Keratinocyte (primary cell): Measurements from ENCODE around the gene YWHAE. TPM values are rescaled to one million over a fixed set of nuclear protein-coding genes. Genes with fewer than 3 reads are reported as not detected.

ENCODE experiments used
- DNase-seq: peaks from one replicate; pipeline ENCODE4 v3.0.0-alpha.2; 2011; ENCODE audit warnings: low read depth, missing footprints, low spot score
- FAIRE-seq: peaks from 2 replicates; lab custom pipeline; 2011; peaks lifted over from hg19 to GRCh38; lab: Jason Lieb, UNC
- H2AFZ ChIP-seq: 2 replicates; pipeline ENCODE4 v1.6.0; 2012; ENCODE audit warnings: low read length, control low read depth, inconsistent platforms; ENCODE audit not compliant: control insufficient read depth
- H3K27ac ChIP-seq: 2 replicates; pipeline ENCODE4 v1.5.1; 2011; ENCODE audit warnings: low read length; ENCODE audit not compliant: control insufficient read depth, insufficient read depth
- H3K27me3 ChIP-seq: 3 replicates; pipeline ENCODE4 v1.6.0; 2011; ENCODE audit warnings: low read length; ENCODE audit not compliant: control insufficient read depth, insufficient read depth; ENCODE audit errors: extremely low read depth
- H3K36me3 ChIP-seq, 2 experiments: 2 replicates in 1 of 2; 3 replicates in 1 of 2; pipeline ENCODE4 v1.5.1; 2011; ENCODE audit warnings: low read length in 2 of 2, mild to moderate bottlenecking in 1 of 2; ENCODE audit not compliant: control insufficient read depth in 2 of 2, insufficient read depth in 2 of 2; ENCODE audit errors: extremely low read depth in 1 of 2
- H3K4me1 ChIP-seq: 3 replicates; pipeline ENCODE4 v1.5.1; 2011; ENCODE audit warnings: low read length; ENCODE audit not compliant: control insufficient read depth, insufficient read depth; ENCODE audit errors: extremely low read depth
- H3K4me2 ChIP-seq: 3 replicates; pipeline ENCODE4 v1.6.0; 2011; ENCODE audit warnings: low read depth, low read length; ENCODE audit not compliant: control insufficient read depth, insufficient read depth; ENCODE audit errors: extremely low read depth
- H3K4me3 ChIP-seq, 3 experiments: fragments of 200-600 bp in 1 of 3; sonication (generic) in 1 of 3; 2 replicates in 2 of 3; 3 replicates in 1 of 3; pipeline ENCODE4 v1.5.1; 2011 to 2016; ENCODE audit warnings: low read length in 3 of 3, mild to moderate bottlenecking in 3 of 3, control low read depth in 2 of 3, inconsistent platforms in 1 of 3, low read depth in 1 of 3, mixed read lengths in 1 of 3, mixed run types in 1 of 3, moderate library complexity in 1 of 3; ENCODE audit not compliant: control insufficient read depth in 2 of 3, insufficient read depth in 2 of 3; ENCODE audit errors: extremely low read depth in 1 of 3
- H3K79me2 ChIP-seq: 2 replicates; pipeline ENCODE4 v1.6.0; 2012; ENCODE audit warnings: low read length; ENCODE audit not compliant: control insufficient read depth, insufficient read depth
- H3K9ac ChIP-seq: 3 replicates; pipeline ENCODE4 v1.6.0; 2011; ENCODE audit warnings: low read length; ENCODE audit not compliant: control insufficient read depth, insufficient read depth; ENCODE audit errors: extremely low read depth
- H3K9me1 ChIP-seq: 3 replicates; pipeline ENCODE4 v1.6.0; 2011; ENCODE audit warnings: low read length; ENCODE audit not compliant: control insufficient read depth, insufficient read depth; ENCODE audit errors: extremely low read depth
- H3K9me3 ChIP-seq: 2 replicates; pipeline ENCODE4 v1.5.1; 2012; ENCODE audit warnings: low read depth, low read length; ENCODE audit not compliant: control insufficient read depth
- H4K20me1 ChIP-seq: 3 replicates; pipeline ENCODE4 v1.6.0; 2011; ENCODE audit warnings: low read length; ENCODE audit not compliant: control insufficient read depth, insufficient read depth; ENCODE audit errors: extremely low read depth
- EZH2 ChIP-seq: IDR thresholded peaks from one replicate; pipeline ENCODE4 v1.6.1; 2012; ENCODE audit warnings: inconsistent platforms, mild to moderate bottlenecking, low read length, moderate library complexity
- dilution Hi-C: fragments of 300-500 bp; cut with MboI; formaldehyde crosslinking; loops from one replicate; pipeline ENCODE4 v1.7.0; 2020; ENCODE audit warnings: low sequenced_read_pairs; ENCODE audit not compliant: extremely low pct_ligation_motif_present
- polyA plus RNA-seq, 5 experiments: library from polyadenylated mRNA; depleted of rRNA in 3 of 5; stranded (reverse) in 3 of 5; stranded (forward) in 1 of 5; unstranded in 1 of 5; fragments of >200 nt; gene quantifications; 1 replicate in 1 of 5; 2 replicates in 3 of 5; 3 replicates in 1 of 5; pipeline versions ENCODE4 v1.2.1 to v1.2.3, GENCODE V29; 2011 to 2012; ENCODE audit warnings: missing spikeins in 2 of 5, low read depth in 1 of 5, low replicate concordance in 1 of 5
- TF ChIP-seq, protein P1 (sequence below), 3 experiments: IDR thresholded peaks in 1 of 3; conservative IDR thresholded peaks in 1 of 3; optimal IDR thresholded peaks in 1 of 3; 2 replicates in 2 of 3; 3 replicates in 1 of 3; pipeline versions ENCODE3 to v1.5.1; 2011; ENCODE audit warnings: low read length in 3 of 3, mild to moderate bottlenecking in 3 of 3, moderate library complexity in 2 of 3, control low read depth in 1 of 3, inconsistent platforms in 1 of 3; ENCODE audit not compliant: insufficient read depth in 2 of 3; ENCODE audit errors: extremely low read depth in 1 of 3

YWHAE gene
- polyA plus RNA-seq, 1 donor (not counting 4 experiments of a cell fraction or from before 2014, with no cell fraction given) = 739 TPM

DNA sequence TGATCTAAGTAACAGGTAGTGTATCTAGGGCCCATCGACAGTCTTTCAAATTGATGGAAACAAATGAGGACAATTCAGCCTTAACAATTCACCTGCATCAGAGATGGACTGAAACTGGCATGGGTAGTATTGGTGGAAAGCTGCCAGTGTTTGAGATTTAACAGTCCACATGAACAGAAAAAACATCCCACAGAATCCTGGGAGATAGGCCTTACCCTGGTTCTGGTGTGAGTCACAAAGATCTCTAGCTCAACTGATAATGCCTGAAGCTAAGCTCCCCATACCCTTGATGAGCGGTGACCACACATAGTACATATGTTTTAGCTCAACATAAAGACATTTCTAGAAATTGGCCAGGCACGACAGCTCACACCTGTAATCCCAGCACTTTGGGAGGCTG, 34.1 kb upstream of the YWHAE start:
- peaks cover 27 to 29% of the 10 kb centered on the region in 2 experiments for H3K36me3 ChIP-seq
- H3K9me1 ChIP-seq = no peaks in the 10 kb centered on the region
- no peak overlapping the region for H3K27ac ChIP-seq
- no peak for TF ChIP-seq EZH2
- TF ChIP-seq, protein P1, sequence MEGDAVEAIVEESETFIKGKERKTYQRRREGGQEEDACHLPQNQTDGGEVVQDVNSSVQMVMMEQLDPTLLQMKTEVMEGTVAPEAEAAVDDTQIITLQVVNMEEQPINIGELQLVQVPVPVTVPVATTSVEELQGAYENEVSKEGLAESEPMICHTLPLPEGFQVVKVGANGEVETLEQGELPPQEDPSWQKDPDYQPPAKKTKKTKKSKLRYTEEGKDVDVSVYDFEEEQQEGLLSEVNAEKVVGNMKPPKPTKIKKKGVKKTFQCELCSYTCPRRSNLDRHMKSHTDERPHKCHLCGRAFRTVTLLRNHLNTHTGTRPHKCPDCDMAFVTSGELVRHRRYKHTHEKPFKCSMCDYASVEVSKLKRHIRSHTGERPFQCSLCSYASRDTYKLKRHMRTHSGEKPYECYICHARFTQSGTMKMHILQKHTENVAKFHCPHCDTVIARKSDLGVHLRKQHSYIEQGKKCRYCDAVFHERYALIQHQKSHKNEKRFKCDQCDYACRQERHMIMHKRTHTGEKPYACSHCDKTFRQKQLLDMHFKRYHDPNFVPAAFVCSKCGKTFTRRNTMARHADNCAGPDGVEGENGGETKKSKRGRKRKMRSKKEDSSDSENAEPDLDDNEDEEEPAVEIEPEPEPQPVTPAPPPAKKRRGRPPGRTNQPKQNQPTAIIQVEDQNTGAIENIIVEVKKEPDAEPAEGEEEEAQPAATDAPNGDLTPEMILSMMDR (optimal IDR thresholded peaks at IDR 0.05 in 1 of 3, IDR thresholded peaks at IDR 0.05 in 1 of 3, conservative IDR thresholded peaks at IDR 0.05 in 1 of 3; ENCODE audit: extremely low read depth in 1 of 3, insufficient read depth in 2 of 3, low read length in 3 of 3) = no peak
- no peaks in the 10 kb centered on the region for H3K27me3 ChIP-seq
- H3K9ac ChIP-seq = no peak overlapping the region
- FAIRE-seq (no peak), DNase-seq (no peak)
- no peak overlapping the region for H3K4me3 ChIP-seq
- dilution Hi-C loops = no loop called here
- no peak overlapping the region for H2AFZ ChIP-seq
- no peaks in the 10 kb centered on the region for H3K9me3 ChIP-seq
- no peaks in the 10 kb centered on the region for H3K4me1 ChIP-seq
- H3K79me2 ChIP-seq = peaks cover 89% of the 10 kb centered on the region
- no peak overlapping the region for H3K4me2 ChIP-seq
- peaks cover 11% of the 10 kb centered on the region for H4K20me1 ChIP-seq

DNA sequence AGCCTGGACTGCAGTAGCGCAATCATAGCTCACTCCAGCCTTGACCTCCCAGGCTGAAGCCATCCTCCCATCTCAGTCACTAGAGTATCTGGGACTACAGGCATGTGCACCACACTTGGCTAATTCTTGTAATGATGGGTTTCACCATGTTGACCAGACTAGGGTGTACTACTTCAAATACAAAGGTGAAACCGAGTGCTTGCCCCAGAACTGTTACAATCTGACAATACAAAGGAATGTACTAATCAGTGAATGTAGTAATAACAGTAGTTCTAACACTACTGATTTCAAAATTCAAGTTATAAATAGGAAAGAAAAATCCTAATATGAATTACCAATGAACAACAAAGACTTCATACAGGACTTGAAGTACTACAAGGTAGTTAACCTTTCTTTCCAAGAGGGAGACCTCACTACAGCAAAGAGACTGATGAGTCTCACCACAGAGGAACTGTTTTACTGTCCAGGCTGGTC, 31.6 kb upstream of the YWHAE start:
- Histone ChIP-seq H3K27me3 (no peaks in the 10 kb centered on the region), H4K20me1 (peaks cover 8% of the 10 kb centered on the region), H3K4me3 (no peak overlapping the region), H3K9ac (no peak overlapping the region), H2AFZ (no peak overlapping the region), H3K9me1 (no peaks in the 10 kb centered on the region), H3K36me3 (peaks cover 25 to 27% of the 10 kb centered on the region in 2 experiments), H3K79me2 (peaks cover 81% of the 10 kb centered on the region), H3K4me2 (no peak overlapping the region), H3K27ac (no peak overlapping the region), H3K4me1 (no peaks in the 10 kb centered on the region), H3K9me3 (no peaks in the 10 kb centered on the region)
- no peak for FAIRE-seq
- dilution Hi-C loops = no loop called here
- DNase-seq = no peak
- TF ChIP-seq EZH2 = no peak
- TF ChIP-seq, protein P1 (optimal IDR thresholded peaks at IDR 0.05 in 1 of 3, IDR thresholded peaks at IDR 0.05 in 1 of 3, conservative IDR thresholded peaks at IDR 0.05 in 1 of 3; ENCODE audit: extremely low read depth in 1 of 3, insufficient read depth in 2 of 3, low read length in 3 of 3) = no peak
